Liver (tissue), 3 donors: ENCODE measurements around the gene PSMD1.

ENCODE experiments used
- GABPA ChIP-seq, 2 donors: IDR thresholded peaks in 1 of 2; conservative IDR thresholded peaks in 1 of 2; 2 replicates each; pipeline ENCODE4 v1.6.1; 2016; ENCODE audit warnings: antibody characterized with exemption in 2 of 2, mild to moderate bottlenecking in 1 of 2, moderate library complexity in 1 of 2
- RXRA ChIP-seq, 2 donors: IDR thresholded peaks; 2 replicates each; pipeline ENCODE4 v1.6.1; 2017 to 2018; ENCODE audit warnings: antibody characterized with exemption in 2 of 2, mild to moderate bottlenecking in 1 of 2
- SP1 ChIP-seq: IDR thresholded peaks from 2 replicates; pipeline ENCODE4 v1.6.1; 2018; ENCODE audit warnings: antibody characterized with exemption, mild to moderate bottlenecking
- TF ChIP-seq, protein P1 (sequence below): fragments of 150-350 bp; IDR thresholded peaks from 2 replicates; pipeline ENCODE4 v1.5.1; 2017; ENCODE audit warnings: improper control_type of control experiment, low read depth, low read length; ENCODE audit not compliant: missing input control
- TF ChIP-seq, protein P2 (sequence below): IDR thresholded peaks from 2 replicates; pipeline ENCODE4 v1.6.1; 2016; ENCODE audit warnings: antibody characterized with exemption
- donor health status: healthy.
- donor health status: healthy.

DNA sequence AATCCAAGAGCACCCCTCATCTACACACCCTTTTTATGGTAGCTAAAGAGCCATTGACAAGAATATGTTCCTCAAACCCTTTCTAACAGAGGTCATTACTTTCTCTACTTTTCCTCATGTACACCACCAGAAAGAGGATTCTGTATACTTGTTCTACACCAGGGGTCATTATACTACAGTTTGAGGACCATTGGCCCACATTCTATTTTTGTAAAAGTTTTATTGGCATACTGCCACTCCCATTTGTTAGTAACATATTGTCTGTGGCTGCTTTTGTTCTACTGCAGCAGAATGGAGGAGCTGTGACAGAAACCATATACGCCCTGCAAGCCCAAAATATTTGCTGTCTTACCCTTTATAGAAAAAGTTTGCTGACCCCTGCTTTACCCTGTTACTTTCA, 53.9 kb downstream of the PSMD1 start:
- TF ChIP-seq, protein P1, sequence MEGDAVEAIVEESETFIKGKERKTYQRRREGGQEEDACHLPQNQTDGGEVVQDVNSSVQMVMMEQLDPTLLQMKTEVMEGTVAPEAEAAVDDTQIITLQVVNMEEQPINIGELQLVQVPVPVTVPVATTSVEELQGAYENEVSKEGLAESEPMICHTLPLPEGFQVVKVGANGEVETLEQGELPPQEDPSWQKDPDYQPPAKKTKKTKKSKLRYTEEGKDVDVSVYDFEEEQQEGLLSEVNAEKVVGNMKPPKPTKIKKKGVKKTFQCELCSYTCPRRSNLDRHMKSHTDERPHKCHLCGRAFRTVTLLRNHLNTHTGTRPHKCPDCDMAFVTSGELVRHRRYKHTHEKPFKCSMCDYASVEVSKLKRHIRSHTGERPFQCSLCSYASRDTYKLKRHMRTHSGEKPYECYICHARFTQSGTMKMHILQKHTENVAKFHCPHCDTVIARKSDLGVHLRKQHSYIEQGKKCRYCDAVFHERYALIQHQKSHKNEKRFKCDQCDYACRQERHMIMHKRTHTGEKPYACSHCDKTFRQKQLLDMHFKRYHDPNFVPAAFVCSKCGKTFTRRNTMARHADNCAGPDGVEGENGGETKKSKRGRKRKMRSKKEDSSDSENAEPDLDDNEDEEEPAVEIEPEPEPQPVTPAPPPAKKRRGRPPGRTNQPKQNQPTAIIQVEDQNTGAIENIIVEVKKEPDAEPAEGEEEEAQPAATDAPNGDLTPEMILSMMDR = peak; percentile 13
- TF ChIP-seq SP1 = no peak
- TF ChIP-seq GABPA (IDR thresholded peaks at IDR 0.05 in 1 of 2, conservative IDR thresholded peaks at IDR 0.05 in 1 of 2) = no peak
- peak; percentile 8 to 13 for TF ChIP-seq RXRA (IDR thresholded peaks at IDR 0.05)
- TF ChIP-seq, protein P2, sequence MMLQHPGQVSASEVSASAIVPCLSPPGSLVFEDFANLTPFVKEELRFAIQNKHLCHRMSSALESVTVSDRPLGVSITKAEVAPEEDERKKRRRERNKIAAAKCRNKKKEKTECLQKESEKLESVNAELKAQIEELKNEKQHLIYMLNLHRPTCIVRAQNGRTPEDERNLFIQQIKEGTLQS = no peak
